Measurements from ENCODE around the gene FAM240B.

FAM240B gene

GRCh38 chr9:38724754-38725153 is 4.8 kb upstream of the FAM240B start:
- no peak for TF ChIP-seq CTCF (IDR thresholded peaks at IDR 0.05)
- no peak overlapping the region for H3K4me2 ChIP-seq (ENCODE audit: low read length)
- H3K4me1 ChIP-seq, result no peaks in the 10 kb centered on the region
- no peak overlapping the region for H2AFZ ChIP-seq
- H3K9ac ChIP-seq, result no peak overlapping the region
- no peaks in the 10 kb centered on the region for H3K79me2 ChIP-seq
- no peaks in the 10 kb centered on the region for H3K27me3 ChIP-seq (ENCODE audit: control insufficient read depth, insufficient read depth, low read length)
- no peaks in the 10 kb centered on the region for H3K9me3 ChIP-seq (ENCODE audit: control insufficient read depth, low read length)
- no peak overlapping the region for H3K4me3 ChIP-seq (ENCODE audit: low read depth, low read length)
- H3K36me3 ChIP-seq (ENCODE audit: control insufficient read depth, insufficient read depth, low read length), result no peaks in the 10 kb centered on the region
- no peak overlapping the region for H3K27ac ChIP-seq

- no peak overlapping the region for H3K27ac ChIP-seq
- H3K4me3 ChIP-seq (ENCODE audit: low read depth, low read length), result no peak overlapping the region
- TF ChIP-seq CTCF (IDR thresholded peaks at IDR 0.05), result no peak
- H3K27me3 ChIP-seq (ENCODE audit: control insufficient read depth, insufficient read depth, low read length), result no peaks in the 10 kb centered on the region
- H2AFZ ChIP-seq, result no peak overlapping the region
- H3K79me2 ChIP-seq, result no peaks in the 10 kb centered on the region
- no peaks in the 10 kb centered on the region for H3K36me3 ChIP-seq (ENCODE audit: control insufficient read depth, insufficient read depth, low read length)
- H3K4me2 ChIP-seq (ENCODE audit: low read length), result no peak overlapping the region
- peaks cover 9% of the 10 kb centered on the region for H3K4me1 ChIP-seq
- no peaks in the 10 kb centered on the region for H3K9me3 ChIP-seq (ENCODE audit: control insufficient read depth, low read length)
- no peak overlapping the region for H3K9ac ChIP-seq
Observed at GRCh38 chr9:38718148-38718547, 1.8 kb downstream of the FAM240B start.

- Histone ChIP-seq H3K36me3 (ENCODE audit: control insufficient read depth, insufficient read depth, low read length) (no peaks in the 10 kb centered on the region), H3K79me2 (no peaks in the 10 kb centered on the region), H3K4me3 (ENCODE audit: low read depth, low read length) (no peak overlapping the region), H3K27me3 (ENCODE audit: control insufficient read depth, insufficient read depth, low read length) (no peaks in the 10 kb centered on the region), H2AFZ (no peak overlapping the region), H3K9me3 (ENCODE audit: control insufficient read depth, low read length) (no peaks in the 10 kb centered on the region), H3K27ac (no peak overlapping the region), H3K4me1 (peaks cover 9% of the 10 kb centered on the region), H3K9ac (no peak overlapping the region), H3K4me2 (ENCODE audit: low read length) (no peak overlapping the region)
- TF ChIP-seq CTCF (IDR thresholded peaks at IDR 0.05), result no peak
Observed at GRCh38 chr9:38715684-38716083, 4.2 kb downstream of the FAM240B start.

GRCh38 chr9:38713426-38713825 is 6.5 kb downstream of the FAM240B start:
- Histone ChIP-seq H3K36me3 (ENCODE audit: control insufficient read depth, insufficient read depth, low read length) (no peaks in the 10 kb centered on the region), H3K4me1 (peaks cover 9% of the 10 kb centered on the region), H3K27ac (peak overlapping the region; percentile 74), H3K79me2 (no peaks in the 10 kb centered on the region), H3K27me3 (ENCODE audit: control insufficient read depth, insufficient read depth, low read length) (no peaks in the 10 kb centered on the region), H3K9ac (no peak overlapping the region), H3K4me2 (ENCODE audit: low read length) (peak overlapping the region; percentile 11), H2AFZ (no peak overlapping the region), H3K4me3 (ENCODE audit: low read depth, low read length) (no peak overlapping the region), H3K9me3 (ENCODE audit: control insufficient read depth, low read length) (no peaks in the 10 kb centered on the region)
- no peak for TF ChIP-seq CTCF (IDR thresholded peaks at IDR 0.05)

- Histone ChIP-seq H3K79me2 (no peaks in the 10 kb centered on the region), H3K9me3 (ENCODE audit: control insufficient read depth, low read length) (no peaks in the 10 kb centered on the region), H3K4me2 (ENCODE audit: low read length) (no peak overlapping the region), H3K36me3 (ENCODE audit: control insufficient read depth, insufficient read depth, low read length) (no peaks in the 10 kb centered on the region), H3K9ac (no peak overlapping the region), H3K4me3 (ENCODE audit: low read depth, low read length) (no peak overlapping the region), H3K27ac (peak overlapping the region; percentile 39), H3K4me1 (peaks cover 6% of the 10 kb centered on the region), H2AFZ (peak overlapping the region; percentile 50), H3K27me3 (ENCODE audit: control insufficient read depth, insufficient read depth, low read length) (no peaks in the 10 kb centered on the region)
- no peak for TF ChIP-seq CTCF (IDR thresholded peaks at IDR 0.05)
Observed at GRCh38 chr9:38708759-38709158, 11.2 kb downstream of the FAM240B start.
